Activated CD4-positive, alpha-beta T cell treated with anti-CD3 and anti-CD28 coated beads, Interleukin-2, amount 50 U/mL, for 48 hours (primary cell): ENCODE data around the gene CAVIN4.

Experiments
- DNase-seq, 2 experiments: peaks; one replicate each; pipeline ENCODE4 v3.0.0-alpha.2; 2020

The CAVIN4 gene

GRCh38 chr9:100577776-100578448 is at the start of gene CAVIN4:
Gene CAVIN4, plus strand, starts transcription at chr9:100578079. Its CDS starts 65 bp downstream, at chr9:100578144.
- DNase-seq, result no peak

GRCh38 chr9:100534401-100534800 is 43.5 kb upstream of the CAVIN4 start:
- DNase-seq, result no peak

- no peak for DNase-seq
Measured at GRCh38 chr9:100540327-100540726, 37.6 kb upstream of the CAVIN4 start.

- DNase-seq, result no peak
Measured at GRCh38 chr9:100549048-100549447, 28.8 kb upstream of the CAVIN4 start.

GRCh38 chr9:100554935-100555401 is 22.9 kb upstream of the CAVIN4 start:
- DNase-seq, result no peak

GRCh38 chr9:100555471-100555870 is 22.4 kb upstream of the CAVIN4 start:
- DNase-seq, result no peak

GRCh38 chr9:100557053-100557452 is 20.8 kb upstream of the CAVIN4 start:
- no peak for DNase-seq

- no peak for DNase-seq
Measured at GRCh38 chr9:100561256-100561655, 16.6 kb upstream of the CAVIN4 start.

GRCh38 chr9:100567856-100568255 is 10.0 kb upstream of the CAVIN4 start:
- no peak for DNase-seq

- DNase-seq, result no peak
Measured at GRCh38 chr9:100573655-100574260, 4.1 kb upstream of the CAVIN4 start.

GRCh38 chr9:100575006-100575405 is 2.9 kb upstream of the CAVIN4 start:
- DNase-seq, result no peak

- no peak for DNase-seq
Measured at GRCh38 chr9:100575765-100576386, 2.0 kb upstream of the CAVIN4 start.

- DNase-seq, result no peak
Measured at GRCh38 chr9:100578610-100579009, 731 bp downstream of the CAVIN4 start.

- no peak for DNase-seq
Measured at GRCh38 chr9:100579665-100580064, 1.8 kb downstream of the CAVIN4 start.

GRCh38 chr9:100580257-100580656 is 2.4 kb downstream of the CAVIN4 start:
- no peak for DNase-seq

- DNase-seq, result no peak
Measured at GRCh38 chr9:100581081-100581480, 3.2 kb downstream of the CAVIN4 start.

GRCh38 chr9:100581661-100582060 is 3.8 kb downstream of the CAVIN4 start:
- DNase-seq, result no peak

GRCh38 chr9:100583014-100583802 is 5.3 kb downstream of the CAVIN4 start:
- no peak for DNase-seq

GRCh38 chr9:100584951-100585350 is 7.1 kb downstream of the CAVIN4 start:
- DNase-seq, result no peak

GRCh38 chr9:100586093-100586492 is 8.2 kb downstream of the CAVIN4 start:
- DNase-seq, result no peak

GRCh38 chr9:100587375-100587774 is 9.5 kb downstream of the CAVIN4 start:
- no peak for DNase-seq

GRCh38 chr9:100589582-100589981 is 11.7 kb downstream of the CAVIN4 start:
- DNase-seq, result no peak

GRCh38 chr9:100590481-100590880 is 12.6 kb downstream of the CAVIN4 start:
- DNase-seq, result no peak
